Retinal pigment epithelial cell (primary cell): ENCODE measurements around the gene ABHD2.

Source experiments
- DNase-seq: peaks from one replicate; pipeline ENCODE4 v3.0.0-alpha.2; 2010; ENCODE audit warnings: low read depth
- H3K4me3 ChIP-seq: 2 replicates; pipeline ENCODE4 v1.5.1; 2011; ENCODE audit warnings: mild to moderate bottlenecking, low read length, control low read depth, moderate library complexity
- TF ChIP-seq, protein P1 (sequence below): conservative IDR thresholded peaks from 2 replicates; pipeline ENCODE4 v1.5.1; 2011; ENCODE audit warnings: low read depth, low read length, control low read depth, inconsistent platforms

Gene ABHD2

DNA sequence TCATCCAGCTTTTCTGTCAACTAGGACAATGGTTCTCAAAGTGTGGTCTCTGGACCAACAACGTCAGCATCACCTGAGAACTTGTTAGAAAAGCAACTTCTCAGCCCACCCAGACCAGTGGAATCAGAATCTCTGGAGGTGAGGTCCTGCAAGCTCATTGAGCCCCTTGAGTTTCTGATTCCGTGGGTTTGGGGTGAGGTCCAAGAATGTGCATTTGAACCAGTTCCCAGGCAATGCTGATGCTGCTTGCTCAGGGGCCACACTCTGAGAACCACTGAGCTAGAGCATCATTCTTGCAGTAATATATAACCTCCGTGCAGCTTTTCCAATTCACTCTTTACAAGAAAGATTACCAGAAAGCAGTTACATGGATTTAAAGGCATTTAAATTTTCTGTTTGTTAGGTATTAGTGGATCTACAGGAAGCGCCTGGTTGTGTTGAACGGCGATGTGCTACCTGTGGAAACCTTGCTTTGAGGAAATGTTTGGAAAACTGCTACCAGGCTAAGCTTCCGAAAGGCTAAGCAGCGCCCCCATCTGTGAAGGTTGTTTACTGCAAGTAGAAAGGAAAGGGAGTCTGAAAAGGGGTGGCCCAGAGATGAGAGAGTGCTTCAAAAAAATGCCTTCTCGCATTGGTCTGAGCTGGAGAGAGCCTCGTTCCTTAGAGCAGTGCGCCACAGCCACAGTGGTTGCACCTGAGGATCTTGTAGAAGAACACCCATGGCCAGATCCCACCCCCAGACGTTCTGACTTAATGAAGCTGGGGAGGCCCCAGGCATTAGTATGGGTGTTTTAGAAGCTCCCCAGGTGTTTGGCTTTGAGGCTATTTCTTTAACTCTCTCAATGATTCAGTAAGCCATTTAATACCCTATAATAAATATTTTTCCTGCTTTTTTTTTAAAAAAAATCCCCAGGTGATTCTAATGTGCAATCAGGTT is 83.1 kb downstream of the ABHD2 start:
- TF ChIP-seq, protein P1, sequence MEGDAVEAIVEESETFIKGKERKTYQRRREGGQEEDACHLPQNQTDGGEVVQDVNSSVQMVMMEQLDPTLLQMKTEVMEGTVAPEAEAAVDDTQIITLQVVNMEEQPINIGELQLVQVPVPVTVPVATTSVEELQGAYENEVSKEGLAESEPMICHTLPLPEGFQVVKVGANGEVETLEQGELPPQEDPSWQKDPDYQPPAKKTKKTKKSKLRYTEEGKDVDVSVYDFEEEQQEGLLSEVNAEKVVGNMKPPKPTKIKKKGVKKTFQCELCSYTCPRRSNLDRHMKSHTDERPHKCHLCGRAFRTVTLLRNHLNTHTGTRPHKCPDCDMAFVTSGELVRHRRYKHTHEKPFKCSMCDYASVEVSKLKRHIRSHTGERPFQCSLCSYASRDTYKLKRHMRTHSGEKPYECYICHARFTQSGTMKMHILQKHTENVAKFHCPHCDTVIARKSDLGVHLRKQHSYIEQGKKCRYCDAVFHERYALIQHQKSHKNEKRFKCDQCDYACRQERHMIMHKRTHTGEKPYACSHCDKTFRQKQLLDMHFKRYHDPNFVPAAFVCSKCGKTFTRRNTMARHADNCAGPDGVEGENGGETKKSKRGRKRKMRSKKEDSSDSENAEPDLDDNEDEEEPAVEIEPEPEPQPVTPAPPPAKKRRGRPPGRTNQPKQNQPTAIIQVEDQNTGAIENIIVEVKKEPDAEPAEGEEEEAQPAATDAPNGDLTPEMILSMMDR = peak; percentile 85
- no peak overlapping the region for H3K4me3 ChIP-seq
- DNase-seq = no peak

DNA sequence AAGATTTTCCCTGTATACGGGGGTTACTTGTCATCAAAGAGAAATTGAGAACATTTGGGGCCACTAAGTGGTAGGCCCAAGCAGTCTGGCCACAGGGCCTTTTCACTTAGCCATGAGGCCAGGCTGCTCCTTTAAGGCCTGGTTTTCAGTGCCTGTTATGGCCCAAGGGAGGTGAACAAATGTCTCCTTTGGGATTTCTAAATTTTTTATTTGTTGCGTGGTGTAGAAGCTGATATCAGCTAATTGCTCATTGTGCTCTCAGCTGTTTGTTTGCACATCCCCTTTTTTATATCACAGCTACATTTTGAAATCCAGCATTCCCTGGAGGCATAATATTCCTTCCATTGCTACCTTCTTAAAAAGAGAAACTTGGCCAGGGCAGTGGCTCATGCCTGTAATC is 84.7 kb downstream of the ABHD2 start:
- DNase-seq = no peak
- H3K4me3 ChIP-seq = no peak overlapping the region
- TF ChIP-seq, protein P1 = no peak

DNA sequence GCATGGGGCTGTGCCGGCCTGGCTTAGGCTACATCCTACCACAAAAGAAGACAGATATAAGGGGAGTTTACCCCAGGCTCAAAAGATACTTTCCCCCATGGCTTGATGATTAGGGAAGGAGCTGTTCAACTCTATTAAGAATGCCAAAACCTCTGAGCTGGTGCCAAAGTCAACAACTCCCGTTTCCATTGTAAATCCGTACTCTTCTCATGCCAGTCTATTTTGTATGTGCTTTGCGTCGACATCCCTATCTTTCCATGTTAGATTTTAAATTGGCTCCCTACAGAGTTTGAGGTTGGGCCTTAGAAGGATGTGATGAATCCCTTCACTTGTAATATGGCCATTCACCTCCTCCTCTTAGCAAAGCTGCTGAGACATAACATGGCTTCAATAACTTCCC is 86.2 kb downstream of the ABHD2 start:
- no peak for DNase-seq
- no peak overlapping the region for H3K4me3 ChIP-seq
- TF ChIP-seq, protein P1 = no peak

DNA sequence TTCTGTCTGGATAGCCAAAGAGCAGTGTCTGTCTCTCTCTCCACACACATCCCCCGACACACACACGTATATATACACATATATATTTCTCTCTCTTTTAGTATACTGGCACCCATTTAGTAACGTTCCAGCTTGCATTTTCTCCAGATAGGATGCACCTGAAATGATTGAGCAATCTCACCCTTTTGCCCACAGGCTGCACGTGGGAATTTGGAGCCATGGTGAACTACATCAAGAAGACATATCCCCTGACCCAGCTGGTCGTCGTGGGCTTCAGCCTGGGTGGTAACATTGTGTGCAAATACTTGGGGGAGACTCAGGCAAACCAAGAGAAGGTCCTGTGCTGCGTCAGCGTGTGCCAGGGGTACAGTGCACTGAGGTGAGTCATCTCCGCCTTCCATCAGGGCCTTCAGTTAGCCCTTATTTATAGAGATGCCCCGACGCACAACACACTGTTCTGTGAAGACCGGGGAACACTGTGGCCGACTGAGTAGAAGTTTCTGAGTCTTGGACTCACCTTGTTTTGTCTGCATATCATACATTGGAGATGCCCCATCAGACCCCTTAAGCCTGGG is 87.4 kb downstream of the ABHD2 start:
- no peak overlapping the region for H3K4me3 ChIP-seq
- TF ChIP-seq, protein P1 = no peak
- no peak for DNase-seq

DNA sequence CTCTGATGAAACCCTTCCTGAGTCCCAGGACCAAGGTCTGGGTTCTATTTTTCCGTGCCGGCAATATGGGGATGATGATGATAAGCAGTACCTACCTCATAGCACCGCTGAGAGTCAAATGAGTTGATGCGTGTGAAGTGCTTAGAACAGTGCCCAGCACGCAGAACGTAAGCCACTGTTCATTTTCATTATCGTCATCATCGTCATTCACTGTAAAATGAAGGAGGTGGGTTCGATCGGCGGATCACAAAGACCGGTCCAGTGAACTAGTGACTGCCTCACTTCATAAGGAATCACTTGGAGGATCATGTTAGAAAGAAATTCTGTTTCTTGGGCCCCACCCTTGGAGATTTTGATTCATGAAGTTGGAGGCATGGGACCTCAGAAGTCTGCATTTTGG is 88.9 kb downstream of the ABHD2 start:
- no peak overlapping the region for H3K4me3 ChIP-seq
- TF ChIP-seq, protein P1 = no peak
- DNase-seq = no peak

DNA sequence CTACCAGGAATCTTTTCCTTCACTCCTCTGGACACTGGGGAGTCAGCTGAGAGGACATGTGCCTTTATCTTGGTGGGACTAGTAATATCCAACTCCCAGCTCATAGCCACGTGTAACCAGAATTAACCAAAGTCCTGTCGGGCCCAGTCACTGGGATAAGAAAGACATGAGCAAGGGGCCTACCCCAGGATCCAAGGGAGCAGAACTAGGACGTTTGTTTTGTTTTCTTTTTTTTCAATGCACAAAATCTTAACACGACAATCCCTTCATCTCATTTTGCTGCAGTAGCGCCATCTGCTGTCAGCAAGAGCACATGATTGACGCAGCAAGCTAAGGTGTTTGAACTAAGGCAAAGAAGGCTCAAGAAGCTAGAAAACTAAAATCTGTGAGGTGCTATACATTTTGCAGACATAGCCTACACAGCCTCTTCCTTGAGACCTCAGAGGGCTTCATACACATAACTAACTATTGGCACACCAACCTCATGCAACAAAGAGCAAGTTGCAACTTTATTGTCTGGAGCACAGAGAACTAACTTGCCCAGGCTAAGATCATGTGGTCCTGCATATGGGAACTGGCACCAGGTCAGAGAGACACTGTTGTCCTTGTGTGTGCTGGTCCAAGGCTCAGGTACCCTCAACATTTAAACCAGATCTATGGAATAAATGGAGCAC is 89.5 kb downstream of the ABHD2 start:
- no peak overlapping the region for H3K4me3 ChIP-seq
- no peak for DNase-seq
- TF ChIP-seq, protein P1 = peak; percentile 93
